ENCODE measurements around the gene SIM2. TPM values are rescaled to one million over a fixed set of nuclear protein-coding genes. Genes with fewer than 3 reads are reported as not detected.

Gene SIM2
- total RNA-seq, 2 donors from 2014 or later = 0.16 to 0.84 TPM

- H3K36me3 Mint-ChIP-seq = no peaks in the 10 kb centered on the region
- no peaks in the 10 kb centered on the region for H3K9me3 Mint-ChIP-seq
- no peak for ATAC-seq
- no peak overlapping the region for H3K27ac Mint-ChIP-seq
- DNase-seq (ENCODE audit: low spot score in 2 of 2) = no peak
Measured at GRCh38 chr21:36716836-36717235, 17.9 kb downstream of the SIM2 start.

DNA sequence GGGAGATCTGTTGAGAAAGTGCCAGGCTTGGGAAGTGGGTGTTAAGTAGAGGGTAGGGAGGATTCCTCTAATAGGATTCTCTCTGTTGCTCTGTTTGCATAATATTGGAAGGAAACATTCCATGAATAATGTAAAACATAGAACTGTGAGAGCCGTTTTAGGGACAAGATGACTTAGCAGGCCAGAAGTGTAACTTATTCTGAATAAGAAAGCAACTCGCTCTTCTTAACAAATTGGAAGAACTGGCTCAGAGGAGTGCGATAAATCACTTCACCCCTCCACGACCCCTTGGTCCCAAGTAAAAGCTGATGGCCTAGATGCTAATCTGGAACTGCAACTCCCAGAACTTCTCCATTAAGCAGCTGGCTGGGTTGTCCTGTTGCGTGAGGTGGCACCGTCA, 19.1 kb downstream of the SIM2 start:
- no peaks in the 10 kb centered on the region for H3K9me3 Mint-ChIP-seq
- no peaks in the 10 kb centered on the region for H3K36me3 Mint-ChIP-seq
- H3K27ac Mint-ChIP-seq = no peak overlapping the region
- no peak for ATAC-seq
- no peak for DNase-seq (ENCODE audit: low spot score in 2 of 2)

- H3K9me3 Mint-ChIP-seq = no peaks in the 10 kb centered on the region
- H3K36me3 Mint-ChIP-seq = no peaks in the 10 kb centered on the region
- DNase-seq (ENCODE audit: low spot score in 2 of 2) (peak in 1 of 2 donors; percentile 13), ATAC-seq (no peak)
- H3K27ac Mint-ChIP-seq = no peak overlapping the region
Measured at GRCh38 chr21:36718951-36719501, 20.1 kb downstream of the SIM2 start.

- H3K27ac Mint-ChIP-seq = no peak overlapping the region
- ATAC-seq (no peak), DNase-seq (ENCODE audit: low spot score in 2 of 2) (no peak)
- H3K9me3 Mint-ChIP-seq = no peaks in the 10 kb centered on the region
- H3K36me3 Mint-ChIP-seq = no peaks in the 10 kb centered on the region
Measured at GRCh38 chr21:36719614-36720013, 20.7 kb downstream of the SIM2 start.

DNA sequence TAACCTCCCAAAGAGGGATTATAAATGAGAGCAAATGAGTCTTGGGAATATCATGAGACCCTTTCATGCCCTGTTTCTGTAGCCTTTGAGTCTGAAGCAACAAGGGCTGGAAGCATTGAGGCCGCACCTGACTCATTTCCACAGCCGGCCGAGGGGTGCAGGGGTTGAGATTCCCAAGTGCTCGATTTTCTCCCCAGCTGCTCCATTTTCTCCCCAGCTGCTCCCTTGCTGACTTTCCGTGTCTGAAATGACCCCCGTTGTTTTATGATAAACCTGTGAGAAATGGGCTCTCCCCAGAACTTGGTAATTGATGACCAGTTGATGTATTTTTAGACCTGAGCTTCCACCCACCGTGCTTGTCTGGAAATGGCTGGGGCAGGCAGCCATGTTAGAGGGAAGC, 22.9 kb downstream of the SIM2 start:
- ATAC-seq (no peak), DNase-seq (ENCODE audit: low spot score in 2 of 2) (no peak)
- no peak overlapping the region for H3K27ac Mint-ChIP-seq
- no peaks in the 10 kb centered on the region for H3K9me3 Mint-ChIP-seq
- H3K36me3 Mint-ChIP-seq = no peaks in the 10 kb centered on the region

DNA sequence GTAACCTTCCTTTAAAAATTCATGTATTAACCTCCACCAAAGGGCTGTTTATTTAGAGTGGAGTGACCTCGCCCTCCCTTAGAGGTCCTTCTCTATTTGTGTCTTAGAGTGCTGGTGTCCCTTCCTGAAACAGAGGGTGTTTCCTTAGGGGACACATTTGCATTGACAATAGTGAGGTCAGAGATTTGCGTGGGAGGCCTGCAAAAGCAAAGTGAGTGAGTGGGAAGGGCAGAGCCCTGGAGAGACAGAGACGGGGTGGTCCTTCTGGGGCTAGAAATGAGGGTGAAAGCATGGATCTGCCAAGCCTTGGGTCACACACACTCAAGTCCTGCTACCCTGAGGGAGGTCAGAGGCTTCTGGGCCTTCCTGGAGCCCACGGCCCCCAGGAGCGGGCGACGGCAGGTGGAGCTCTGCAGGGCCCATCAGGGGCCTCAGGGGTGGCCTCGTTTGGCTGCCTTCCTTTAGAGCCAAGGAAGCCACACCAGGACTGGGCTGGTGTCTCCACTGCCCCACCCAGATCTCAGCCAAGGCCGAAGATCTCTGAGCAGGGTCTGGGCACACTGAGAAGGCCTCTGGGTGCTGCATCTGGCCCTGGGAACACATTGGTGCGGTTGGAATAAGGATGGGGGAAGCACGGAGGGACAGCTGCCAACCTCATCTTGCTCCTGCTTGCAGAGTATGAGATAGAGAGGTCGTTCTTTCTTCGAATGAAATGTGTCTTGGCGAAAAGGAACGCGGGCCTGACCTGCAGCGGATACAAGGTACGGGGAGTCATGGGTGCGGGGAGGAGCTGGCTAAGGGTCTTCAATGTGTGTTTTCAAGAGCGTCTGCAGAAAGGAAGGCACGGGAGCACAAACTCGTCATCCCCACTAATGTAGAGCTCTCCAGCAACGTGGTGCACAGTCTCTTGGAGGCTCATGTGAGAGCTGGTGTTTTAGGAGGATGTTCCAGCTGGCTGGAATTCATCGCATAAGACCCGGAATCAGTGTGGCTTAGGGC, 23.8 kb downstream of the SIM2 start:
- no peaks in the 10 kb centered on the region for H3K36me3 Mint-ChIP-seq
- H3K27ac Mint-ChIP-seq = no peak overlapping the region
- DNase-seq (ENCODE audit: low spot score in 2 of 2) (no peak), ATAC-seq (no peak)
- H3K9me3 Mint-ChIP-seq = no peaks in the 10 kb centered on the region

DNA sequence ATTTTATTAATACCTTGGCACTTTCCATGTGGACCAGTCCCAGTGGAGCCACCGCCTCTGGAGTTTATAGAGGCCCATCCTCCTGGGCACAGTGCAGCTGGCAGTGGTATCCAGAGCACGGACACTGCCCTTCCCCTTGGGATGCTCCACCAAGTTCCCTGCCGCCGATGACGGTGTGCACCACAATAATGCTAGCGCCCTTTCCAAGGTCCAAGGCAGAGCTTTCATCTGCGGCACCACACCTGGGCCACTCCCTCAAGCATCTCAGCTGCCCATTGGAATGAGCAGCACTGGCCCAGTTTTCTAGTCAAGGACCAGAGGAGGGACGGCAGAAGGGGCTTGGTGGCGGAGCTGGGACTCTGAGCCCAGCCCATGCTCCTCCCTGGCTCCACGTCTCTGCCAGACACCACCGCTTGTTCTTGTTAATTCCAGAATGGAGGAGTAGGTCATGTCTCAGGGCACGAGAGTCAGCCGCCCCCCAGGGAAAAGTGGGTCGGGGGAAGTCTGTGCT, 24.5 kb downstream of the SIM2 start:
- H3K9me3 Mint-ChIP-seq = no peaks in the 10 kb centered on the region
- ATAC-seq (no peak), DNase-seq (ENCODE audit: low spot score in 2 of 2) (no peak)
- no peak overlapping the region for H3K27ac Mint-ChIP-seq
- H3K36me3 Mint-ChIP-seq = no peaks in the 10 kb centered on the region

GRCh38 chr21:36724660-36725059, 25.7 kb downstream of the SIM2 start:
- DNase-seq (ENCODE audit: low spot score in 2 of 2) = no peak
- Mint-ChIP-seq H3K27ac (no peak overlapping the region), H3K9me3 (no peaks in the 10 kb centered on the region), H3K36me3 (no peaks in the 10 kb centered on the region)
- no peak for ATAC-seq

DNA sequence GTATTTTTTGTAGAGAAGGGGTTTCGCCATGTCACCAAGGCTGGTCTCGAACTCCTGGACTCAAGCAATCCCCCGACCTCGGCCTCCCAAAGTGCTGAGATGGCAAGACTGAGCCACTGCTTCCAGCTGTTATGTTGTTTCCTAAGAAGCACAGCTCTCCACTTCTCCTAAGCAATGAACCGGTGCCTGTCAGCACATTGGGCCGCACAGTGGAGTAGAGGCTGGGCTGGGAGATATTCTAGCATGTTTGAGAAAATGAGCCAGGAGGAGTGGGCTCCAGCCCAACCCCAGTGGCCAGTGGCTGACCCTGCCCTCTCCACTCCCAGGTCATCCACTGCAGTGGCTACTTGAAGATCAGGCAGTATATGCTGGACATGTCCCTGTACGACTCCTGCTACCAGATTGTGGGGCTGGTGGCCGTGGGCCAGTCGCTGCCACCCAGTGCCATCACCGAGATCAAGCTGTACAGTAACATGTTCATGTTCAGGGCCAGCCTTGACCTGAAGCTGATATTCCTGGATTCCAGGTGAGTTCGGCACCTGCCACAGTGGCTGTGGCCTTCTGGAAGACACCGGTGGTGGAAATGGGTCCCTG, 27.0 kb downstream of the SIM2 start:
- ATAC-seq (no peak), DNase-seq (ENCODE audit: low spot score in 2 of 2) (peak in 1 of 2 donors; percentile 28)
- no peak overlapping the region for H3K27ac Mint-ChIP-seq
- no peaks in the 10 kb centered on the region for H3K9me3 Mint-ChIP-seq
- no peaks in the 10 kb centered on the region for H3K36me3 Mint-ChIP-seq

DNA sequence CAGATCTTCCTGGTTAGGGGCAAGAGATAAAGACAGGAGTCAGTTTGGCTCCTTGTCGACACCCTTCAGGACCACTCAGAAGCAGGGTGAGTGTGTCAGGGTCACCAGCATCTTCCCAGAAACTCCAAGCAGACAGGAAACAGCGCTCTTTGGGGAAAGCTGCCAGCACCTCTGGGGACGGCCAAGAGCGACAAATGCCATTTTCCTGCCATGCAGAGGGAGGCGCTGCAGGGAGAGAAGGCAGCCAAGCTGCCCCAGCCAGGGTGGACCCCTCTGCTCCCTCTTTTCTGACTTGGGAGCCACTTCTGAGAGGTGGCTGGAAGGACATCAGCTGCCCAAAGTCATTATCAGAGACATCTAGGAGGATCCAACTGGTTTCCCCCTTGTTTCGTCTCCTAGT, 29.0 kb downstream of the SIM2 start:
- H3K9me3 Mint-ChIP-seq = no peaks in the 10 kb centered on the region
- ATAC-seq (no peak), DNase-seq (ENCODE audit: low spot score in 2 of 2) (no peak)
- no peaks in the 10 kb centered on the region for H3K36me3 Mint-ChIP-seq
- no peak overlapping the region for H3K27ac Mint-ChIP-seq

GRCh38 chr21:36728371-36729111, 29.6 kb downstream of the SIM2 start:
- H3K9me3 Mint-ChIP-seq = no peaks in the 10 kb centered on the region
- ATAC-seq (no peak), DNase-seq (ENCODE audit: low spot score in 2 of 2) (no peak)
- no peak overlapping the region for H3K27ac Mint-ChIP-seq
- H3K36me3 Mint-ChIP-seq = no peaks in the 10 kb centered on the region

GRCh38 chr21:36729310-36729970, 30.5 kb downstream of the SIM2 start:
- no peaks in the 10 kb centered on the region for H3K9me3 Mint-ChIP-seq
- H3K36me3 Mint-ChIP-seq = no peaks in the 10 kb centered on the region
- ATAC-seq (no peak), DNase-seq (ENCODE audit: low spot score in 2 of 2) (no peak)
- H3K27ac Mint-ChIP-seq = no peak overlapping the region

DNA sequence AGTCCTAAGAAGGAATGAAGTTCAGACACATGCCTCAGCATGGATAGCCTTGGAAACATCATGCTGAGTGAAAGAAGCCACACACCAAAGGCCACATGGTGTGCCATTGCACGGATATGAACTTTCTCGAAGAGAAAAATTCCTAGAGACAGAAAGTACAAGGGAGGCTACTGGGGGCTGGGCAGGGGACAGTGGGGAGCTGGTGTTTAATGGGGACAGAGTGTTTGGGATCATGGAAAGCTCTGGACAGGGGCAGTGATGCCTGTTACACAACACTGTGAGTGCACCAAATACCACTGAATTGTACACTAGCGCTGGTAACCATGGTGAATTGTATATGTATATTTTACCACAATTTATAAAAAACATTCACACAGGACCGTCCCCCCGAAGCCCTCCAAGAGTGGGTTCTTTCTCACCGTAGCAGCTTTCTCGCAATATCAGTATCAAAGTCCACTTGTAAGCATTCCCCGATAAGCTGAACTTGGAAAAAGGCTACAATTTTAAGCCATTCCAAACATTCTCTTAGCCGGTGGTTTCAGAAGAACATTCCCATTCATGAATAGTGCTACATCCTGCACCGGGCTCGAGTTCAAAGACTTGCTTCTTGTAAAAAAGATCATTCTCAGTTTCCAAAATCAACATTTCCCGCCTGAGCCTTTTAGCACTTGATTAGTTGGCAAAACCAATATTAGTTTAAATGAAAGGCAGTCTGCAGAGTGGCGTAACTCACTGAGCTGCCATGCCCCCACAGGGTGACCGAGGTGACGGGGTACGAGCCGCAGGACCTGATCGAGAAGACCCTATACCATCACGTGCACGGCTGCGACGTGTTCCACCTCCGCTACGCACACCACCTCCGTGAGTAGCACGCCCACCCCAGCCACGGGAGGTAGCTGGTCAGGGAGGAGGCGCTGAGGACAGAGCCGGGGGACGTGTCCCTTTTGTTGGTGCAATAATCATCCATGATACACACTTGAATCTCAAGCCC, 31.7 kb downstream of the SIM2 start:
- Mint-ChIP-seq H3K27ac (no peak overlapping the region), H3K9me3 (peaks cover 0 to 4% of the 10 kb centered on the region in 2 donors), H3K36me3 (peaks cover 0 to 5% of the 10 kb centered on the region in 2 donors)
- ATAC-seq (no peak), DNase-seq (ENCODE audit: low spot score in 2 of 2) (no peak)

DNA sequence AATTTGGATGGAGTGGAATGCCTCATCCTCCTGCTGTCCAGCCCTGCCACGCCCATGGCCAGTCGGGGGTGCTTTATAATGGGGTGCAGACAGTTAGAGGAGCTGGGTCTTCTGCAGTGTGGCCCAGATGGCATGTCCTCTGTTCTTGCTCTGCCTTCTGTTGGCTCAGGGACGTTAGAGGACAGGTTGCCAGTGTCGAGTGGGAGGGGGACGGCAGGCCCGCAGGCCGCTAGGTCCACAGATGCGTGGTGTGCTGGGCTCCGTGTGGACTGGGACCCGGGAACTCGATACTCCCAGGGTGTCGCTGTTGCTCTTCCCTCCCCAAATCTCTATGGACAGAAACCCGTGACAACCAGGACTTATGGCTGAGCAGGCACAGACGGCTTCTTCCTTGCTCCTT, 33.3 kb downstream of the SIM2 start:
- peaks cover 0 to 5% of the 10 kb centered on the region in 2 donors for H3K36me3 Mint-ChIP-seq
- DNase-seq (ENCODE audit: low spot score in 2 of 2) (no peak), ATAC-seq (no peak)
- no peak overlapping the region for H3K27ac Mint-ChIP-seq
- H3K9me3 Mint-ChIP-seq = peaks cover 0 to 4% of the 10 kb centered on the region in 2 donors

DNA sequence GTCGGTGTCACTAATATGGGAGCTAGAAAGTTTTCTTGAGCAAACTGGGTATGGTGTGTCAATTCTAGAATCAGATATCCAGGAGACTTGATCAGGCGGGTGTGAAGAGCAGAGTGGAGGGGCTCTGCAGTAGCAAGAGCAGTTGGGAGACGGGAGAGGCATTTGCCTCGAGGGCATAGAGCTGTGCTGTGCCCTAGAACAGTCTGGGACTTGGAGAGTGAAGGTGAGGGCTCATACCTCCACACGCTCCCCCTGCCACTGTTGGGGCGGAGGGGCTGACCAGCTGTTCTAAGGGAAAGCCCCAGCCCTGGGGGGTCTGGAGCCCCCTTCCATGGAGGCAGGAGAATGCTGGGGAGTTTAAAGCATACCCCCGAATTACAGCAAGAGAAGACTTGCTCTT, 33.8 kb downstream of the SIM2 start:
- peaks cover 0 to 4% of the 10 kb centered on the region in 2 donors for H3K9me3 Mint-ChIP-seq
- DNase-seq (ENCODE audit: low spot score in 2 of 2) (no peak), ATAC-seq (no peak)
- peaks cover 0 to 5% of the 10 kb centered on the region in 2 donors for H3K36me3 Mint-ChIP-seq
- H3K27ac Mint-ChIP-seq = no peak overlapping the region

All from activated naive CD4-positive, alpha-beta T cell treated with anti-CD3 and anti-CD28 coated beads, Interleukin-2, amount 50 U/mL, for 72 hours (primary cell).